Nucleus accumbens (tissue), 56 donors: Measurements from ENCODE around the gene G6PC3.
"Not testable (repeated sequence)": the region's sequence is repeated elsewhere in the genome, so short reads cannot be mapped to it uniquely, and the experiment has no call there.

Source experiments
- DNase-seq, 56 donors: peaks; one replicate each; lab custom pipeline; 2025; lab: John Stamatoyannopoulos, UW

The G6PC3 gene

DNA sequence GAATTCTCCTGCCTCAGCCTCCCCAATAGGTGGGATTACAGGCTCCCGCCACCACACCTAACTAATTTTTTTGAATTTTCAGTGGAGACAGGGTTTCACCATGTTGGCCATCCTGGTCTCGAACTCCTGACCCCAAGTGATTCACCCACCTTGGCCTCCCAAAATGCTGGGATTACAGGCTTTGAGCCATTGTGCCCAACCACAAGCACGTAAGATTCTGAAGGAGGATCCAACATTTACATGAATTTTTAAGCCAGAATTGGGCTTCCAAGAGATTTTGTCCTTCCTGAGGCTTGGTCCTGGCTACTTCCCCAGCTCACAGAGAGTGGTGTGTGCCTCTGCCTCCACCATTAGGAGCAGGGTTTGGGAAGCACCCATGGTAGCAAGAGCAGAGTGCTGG is 11.1 kb downstream of the G6PC3 start:
- DNase-seq: no peak

DNA sequence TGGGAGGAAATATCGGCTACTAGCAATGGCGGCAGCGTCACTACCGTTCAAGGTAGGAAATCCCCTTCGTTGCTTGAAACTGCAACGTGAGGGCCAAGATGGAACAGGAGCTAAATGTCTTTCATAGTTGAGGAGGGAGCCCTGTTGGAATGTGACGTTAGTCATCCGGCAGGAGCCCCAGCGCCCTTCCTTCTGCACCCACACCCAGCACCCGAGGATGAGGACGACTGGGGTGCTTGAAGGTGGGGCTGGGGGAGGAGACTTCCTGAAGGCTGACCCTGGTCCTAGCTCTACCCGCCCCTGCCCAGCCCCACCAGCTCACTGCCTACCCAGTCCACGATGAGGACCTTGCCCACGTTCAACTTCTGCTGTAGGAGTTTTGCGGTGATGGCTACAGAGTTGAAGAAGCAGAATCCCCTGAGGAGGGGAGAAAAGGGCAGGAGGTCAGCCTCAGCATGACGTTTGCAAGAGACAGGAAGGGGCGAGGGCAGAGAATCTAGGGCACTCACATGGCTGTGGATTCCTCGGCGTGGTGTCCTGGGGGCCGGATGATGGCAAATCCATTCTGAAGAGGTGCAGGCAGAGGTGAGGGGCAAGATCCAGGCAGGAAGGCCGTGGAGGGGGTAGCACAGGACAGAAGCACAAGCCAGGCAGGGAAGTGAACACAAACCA is 11.9 kb downstream of the G6PC3 start:
- no peak for DNase-seq

DNA sequence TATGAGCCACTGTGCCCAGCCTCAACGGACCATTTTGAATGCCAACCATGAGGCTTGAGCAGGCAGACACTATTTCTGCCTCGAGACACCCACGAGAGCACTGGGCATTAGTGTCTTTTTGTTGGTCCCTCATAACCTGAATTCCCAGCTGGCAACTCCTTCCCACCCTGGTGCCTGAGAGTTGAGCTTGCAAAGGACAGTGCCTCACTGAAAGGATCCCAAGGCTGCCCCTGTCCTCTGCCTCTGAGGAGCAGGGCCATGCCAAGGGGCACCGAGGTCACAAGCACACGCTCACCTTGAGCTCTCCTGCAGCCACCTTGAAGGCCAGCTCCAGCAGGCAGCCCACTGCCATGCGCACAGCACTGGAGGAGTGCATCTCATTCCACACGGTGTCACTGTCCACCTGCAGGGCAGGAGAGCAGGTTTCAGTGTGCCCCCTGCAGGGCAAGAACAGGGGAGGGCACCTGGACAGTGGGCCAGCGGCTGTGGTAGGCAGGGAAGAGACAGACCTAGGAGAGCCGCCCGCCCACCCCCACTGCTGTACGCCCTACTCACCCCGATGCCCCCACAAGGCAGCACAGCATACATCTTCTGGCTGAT is 12.8 kb downstream of the G6PC3 start:
- no peak for DNase-seq

DNA sequence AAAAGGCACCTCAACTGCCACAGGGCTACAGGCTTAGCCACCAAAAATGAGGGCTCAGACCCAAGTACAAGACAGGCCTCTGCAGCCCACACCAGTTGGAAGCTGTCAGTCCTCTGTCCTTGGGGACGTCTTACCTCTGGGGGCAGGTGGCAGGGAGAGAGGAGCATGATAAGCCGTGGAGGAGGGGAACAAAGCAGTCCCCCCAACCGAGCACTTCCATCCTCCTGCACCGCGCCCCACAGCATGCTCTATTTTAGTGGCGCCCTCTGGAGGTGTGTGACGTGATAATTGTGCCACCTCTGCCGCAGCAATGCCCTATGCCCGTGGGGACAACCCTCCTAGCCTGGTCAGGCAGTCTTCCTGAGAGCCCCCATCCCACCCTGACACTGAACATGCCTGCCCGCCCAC is 13.6 kb downstream of the G6PC3 start:
- DNase-seq: peak in 1 of 56 donors; percentile 13

DNA sequence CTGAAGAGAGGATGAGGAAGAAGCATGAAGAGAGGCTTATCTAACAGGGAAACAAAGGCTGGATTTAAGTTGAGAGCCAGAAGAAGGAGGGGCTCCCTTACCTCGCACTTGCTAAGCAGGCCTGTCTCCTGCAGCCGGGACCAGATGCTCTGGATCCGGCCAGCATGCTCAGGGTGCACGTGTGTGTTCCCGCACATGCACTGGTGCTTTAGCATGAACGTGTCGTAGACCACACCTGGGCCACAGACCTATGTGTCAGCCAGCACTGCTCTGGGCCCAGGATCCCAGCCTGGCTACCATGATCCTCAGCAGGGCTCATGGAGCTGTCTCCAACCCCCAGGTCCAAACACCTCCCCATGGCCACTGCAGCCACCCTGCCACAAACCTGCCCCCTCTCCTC is 14.4 kb downstream of the G6PC3 start:
- DNase-seq: no peak

DNA sequence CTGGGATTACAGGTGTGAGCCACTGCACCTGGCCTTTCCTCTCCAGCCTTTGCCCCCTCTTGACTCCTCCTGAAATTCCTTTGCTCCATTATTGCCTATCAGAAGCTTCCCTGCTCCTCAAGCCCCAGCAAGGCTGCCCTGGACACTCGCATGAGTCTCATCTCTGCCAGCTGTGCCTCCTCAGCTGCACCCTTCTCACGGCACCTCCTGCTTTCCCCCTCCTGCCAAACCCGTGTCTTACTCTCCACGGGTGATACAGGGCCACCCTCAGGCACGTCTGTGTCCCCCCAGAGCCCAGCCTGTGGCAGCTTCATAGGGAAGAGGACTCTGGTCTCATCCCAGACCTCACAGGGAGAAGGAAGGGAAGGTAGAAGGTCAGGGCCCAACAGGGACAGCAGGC is 15.4 kb downstream of the G6PC3 start:
- DNase-seq: no peak

DNA sequence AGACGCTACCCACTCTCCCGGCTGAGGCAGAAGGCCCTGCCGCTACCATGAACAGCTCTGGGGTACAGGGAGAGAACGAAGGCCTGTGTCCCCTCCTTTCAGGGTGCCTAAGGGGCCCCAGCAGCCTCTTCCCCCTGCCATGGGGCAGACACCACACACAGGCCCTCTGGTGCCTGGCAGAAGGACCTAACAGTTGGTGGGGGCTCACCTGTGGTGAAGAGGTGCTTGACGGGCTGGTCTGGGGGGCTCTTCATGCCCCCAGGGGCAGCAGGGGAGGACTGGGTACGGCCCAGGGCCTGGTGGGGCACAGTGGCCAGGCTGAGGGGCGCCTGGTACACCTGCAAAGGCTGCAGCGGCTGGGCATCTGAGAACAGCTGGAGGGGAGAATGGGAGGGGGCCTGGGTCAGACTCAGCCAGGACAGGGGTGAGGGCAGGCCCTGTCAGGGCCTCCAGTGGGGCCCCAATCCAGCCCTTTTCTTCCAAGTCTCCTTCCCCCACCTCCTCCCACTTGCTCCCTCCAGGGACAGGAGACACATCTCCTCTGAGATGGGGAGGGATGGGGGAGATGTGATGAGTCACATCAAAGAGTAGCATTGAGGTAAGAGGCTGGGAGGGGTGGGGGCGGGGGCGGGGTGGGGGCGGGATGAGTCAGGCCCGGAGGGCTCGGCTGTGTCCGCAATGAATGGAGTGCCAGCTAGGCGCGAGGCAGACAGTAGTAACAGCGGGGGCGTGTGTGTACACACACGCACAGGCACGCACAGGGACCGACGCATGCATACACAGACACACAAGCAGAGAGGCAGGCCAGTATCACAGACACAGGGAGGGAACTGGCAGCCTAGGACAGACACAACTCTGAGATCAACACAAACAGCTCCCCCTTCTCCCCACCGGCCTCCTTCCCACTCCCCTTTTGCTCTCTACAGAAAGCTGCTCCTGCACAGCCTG is 16.1 kb downstream of the G6PC3 start:
- peak in 37 of 56 donors; percentile 14 to 89 (median 40) for DNase-seq

DNA sequence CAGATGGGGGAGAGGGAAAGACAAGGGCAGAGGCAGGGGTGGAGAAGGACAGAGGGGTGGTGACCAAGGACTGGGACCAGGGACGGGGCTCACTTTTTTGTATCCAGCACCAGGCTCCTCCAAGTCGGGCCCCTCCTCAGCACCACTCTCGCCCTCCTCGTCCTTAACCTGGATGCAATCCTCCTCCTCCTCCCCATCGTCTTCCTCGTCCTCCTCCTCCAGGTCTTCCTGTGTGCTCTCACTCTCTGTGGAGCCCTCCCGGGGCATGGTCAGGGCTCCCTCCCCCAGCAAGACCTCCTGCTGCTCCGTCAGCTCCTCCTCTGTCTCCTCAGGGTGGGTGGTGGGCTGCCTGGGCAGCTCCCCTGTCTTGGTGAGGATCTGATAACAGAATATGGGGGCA is 16.8 kb downstream of the G6PC3 start:
- no peak for DNase-seq

DNA sequence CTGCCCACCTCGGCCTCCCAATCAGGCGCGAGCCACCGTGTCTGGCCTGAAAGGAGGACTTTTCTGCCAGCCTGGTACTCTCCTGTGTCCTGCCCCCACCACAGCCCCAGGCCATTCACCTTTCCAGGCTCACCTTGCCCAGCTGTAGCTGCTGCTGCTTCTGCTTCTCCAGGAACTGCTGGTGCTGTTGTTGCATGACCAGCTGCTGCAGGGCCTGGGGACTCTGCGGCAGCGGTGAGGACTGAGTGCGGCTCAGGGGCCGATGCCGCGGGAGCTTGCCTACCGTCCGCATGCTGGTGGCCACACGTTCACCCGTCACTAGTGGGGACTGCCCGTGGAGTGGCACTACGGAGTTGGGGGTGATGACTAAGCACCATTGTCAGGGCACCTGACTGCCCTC is 17.7 kb downstream of the G6PC3 start:
- no peak for DNase-seq

DNA sequence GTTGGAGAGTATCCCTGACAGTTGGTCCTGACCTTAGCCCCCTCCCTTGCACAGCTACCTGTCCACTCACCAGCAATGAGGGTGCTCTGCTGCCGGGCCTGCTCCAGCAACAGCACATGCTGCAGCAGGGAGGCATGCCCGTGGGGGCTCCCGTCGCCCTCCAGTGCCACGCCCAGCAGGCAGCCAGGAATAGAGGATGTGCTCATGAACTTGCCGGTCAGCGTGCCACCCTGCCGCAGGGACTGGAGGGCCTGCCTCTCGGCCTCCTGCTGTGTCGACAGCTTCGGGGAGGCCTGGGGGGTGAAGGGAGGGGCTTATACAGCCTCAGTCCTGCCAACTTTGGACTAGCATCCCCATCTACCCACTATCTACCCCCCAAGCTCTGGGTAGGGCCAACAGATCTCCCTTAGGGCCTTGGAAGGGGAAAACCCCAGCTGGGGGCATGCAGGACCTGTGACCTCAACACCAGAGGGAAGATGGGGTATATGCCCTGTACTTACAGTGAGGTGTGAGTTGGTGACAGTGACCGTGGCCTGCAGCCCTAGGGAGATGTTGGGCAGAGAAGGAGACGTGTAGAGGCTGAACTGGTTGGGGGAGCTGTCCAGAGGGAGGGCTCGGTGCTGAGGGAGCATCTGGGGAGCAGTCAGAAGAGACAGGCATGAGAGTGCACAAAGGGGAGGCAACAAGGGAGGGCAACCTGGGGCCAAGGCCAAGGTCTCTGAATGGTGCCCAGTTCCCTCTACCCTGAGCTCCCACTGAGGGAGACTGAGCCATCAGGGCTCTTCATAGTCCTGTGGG is 20.9 kb downstream of the G6PC3 start:
- DNase-seq: no peak

DNA sequence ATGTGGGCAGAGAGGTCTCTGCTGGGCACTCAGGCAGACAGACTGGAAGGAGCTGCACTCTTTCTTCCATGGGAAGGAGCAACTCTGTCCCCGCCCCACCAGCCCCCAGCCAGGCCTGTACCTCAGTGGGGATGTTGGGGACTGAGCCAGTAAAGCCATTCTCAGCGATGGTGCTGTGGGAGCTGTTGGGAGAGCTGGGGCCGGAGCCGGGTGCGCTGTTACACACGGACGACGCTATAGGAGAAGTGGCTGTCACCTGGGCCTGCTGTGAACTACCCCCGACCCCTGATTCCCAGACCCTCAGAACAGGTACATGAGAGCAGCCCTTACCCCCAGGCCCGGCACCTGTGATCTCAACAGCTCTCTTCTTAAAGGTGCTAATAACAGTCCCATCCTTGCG is 21.5 kb downstream of the G6PC3 start:
- no peak for DNase-seq

DNA sequence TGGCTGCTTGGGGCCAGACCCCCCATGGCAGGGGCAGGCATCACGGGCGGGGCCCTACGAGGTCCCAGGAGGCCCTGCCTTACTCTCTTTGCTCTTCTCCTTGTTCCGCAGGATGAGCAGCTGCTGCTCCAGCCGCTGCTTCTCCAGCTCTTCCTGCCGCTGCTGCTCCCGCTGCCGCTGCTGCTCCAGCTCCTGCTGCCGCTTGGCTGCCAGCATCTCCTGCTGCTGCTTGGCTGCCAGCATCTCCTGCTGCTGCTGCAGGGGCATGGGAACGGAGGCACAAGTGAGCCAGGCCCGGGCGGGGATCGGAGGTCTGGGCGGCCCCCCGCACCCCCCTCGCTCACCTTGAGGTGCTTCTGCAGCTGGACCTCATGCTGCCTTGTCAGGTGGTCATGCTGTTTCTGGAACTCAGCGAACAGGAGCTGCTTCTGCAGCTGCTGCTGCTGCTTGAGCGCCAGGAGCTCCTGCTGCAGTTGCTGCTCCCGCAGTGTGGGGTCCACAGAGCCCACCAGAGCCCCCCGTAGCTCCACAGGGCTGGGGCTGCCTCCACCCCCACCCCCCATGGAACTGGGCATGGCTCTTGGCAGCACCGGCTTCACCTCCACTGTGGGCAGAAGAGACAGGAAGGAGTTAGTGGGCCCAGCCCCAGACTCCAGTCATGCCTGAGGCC is 22.8 kb downstream of the G6PC3 start:
- DNase-seq: no peak

DNA sequence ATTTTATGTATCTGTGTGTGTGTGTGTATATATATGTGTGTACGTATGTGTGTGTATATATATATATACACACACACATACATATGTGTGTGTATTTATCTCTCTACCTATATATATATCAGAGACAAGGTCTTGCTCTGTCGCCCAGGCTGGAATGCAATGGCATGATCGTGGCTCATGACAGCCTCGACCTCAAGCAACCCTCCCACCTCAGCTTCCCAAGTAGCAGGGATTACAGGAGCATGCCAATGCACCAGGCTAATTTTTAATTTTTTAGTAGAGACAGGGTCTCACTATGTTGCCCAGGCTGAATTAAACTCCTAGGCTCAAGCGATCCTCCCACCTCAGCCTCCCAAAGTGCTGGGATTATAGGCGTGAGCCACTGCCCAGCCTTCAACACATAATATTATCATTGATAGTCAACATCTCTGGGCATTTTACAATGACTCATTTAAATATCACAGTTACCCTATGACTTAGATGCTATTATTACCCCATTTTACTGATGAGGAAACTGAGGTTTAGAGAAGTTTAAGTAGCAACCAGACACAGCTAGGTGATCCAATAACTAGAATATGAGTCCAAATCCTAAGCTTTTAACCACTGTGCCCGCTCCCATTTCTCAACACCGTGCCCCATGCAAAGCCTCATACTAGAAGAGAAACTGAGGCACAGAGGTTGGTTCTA is 24.3 kb downstream of the G6PC3 start:
- DNase-seq: no peak

DNA sequence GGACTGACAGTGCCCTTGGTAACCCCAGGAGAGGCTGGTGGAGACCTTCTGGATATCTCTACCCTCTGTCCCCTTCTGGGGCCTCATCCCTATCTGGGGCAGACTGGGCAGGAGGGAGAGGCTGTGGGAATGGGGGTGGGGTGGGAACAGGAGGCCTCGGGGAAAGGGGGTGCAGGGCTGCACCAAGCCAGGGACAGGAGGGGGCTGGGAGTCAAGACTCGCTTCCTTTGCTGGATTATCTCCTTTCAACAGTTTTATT is 24.8 kb downstream of the G6PC3 start:
- no peak for DNase-seq

DNA sequence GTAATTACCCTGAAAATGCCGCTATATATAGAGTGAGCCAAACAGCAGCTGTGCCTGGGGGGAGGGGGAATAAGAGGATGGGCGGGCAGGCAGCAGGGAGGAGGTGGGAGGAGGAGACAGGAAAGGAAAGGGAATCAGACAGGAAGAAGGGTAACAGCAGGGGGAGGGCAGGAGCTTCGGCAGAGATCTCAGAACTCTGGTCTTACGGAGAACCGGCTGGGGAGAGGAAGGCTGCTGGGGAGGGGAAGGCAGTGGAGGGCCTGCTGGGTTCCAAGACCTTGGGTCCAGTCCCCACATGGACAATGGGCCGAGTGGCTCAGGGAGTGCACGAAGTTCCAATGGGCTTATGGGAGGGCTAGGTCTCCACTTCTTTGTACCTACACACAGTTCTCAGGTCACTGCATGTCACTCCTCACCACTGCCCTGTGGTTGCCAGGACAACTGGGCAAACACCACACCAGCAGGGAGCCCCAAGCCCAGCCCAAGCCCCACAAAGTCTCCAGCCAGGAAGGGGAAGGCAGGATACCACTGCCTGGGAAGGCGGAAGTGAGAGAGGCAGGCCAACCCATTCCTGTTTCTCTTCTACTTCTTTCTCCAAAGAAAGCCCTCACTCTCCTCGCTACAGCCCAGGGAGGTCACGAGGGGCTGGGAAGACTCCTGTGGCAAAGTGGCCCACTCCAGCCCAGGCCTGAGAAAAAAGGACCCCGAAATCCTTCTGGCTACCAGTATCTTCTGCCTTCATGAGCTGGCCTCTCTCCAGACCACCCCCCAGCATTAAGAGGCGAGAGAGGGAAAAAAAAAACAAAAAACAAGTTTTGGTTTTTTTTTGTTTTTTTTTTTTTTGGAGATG is 25.3 kb downstream of the G6PC3 start:
- DNase-seq: peak in 53 of 56 donors; percentile 15 to 84 (median 56)

DNA sequence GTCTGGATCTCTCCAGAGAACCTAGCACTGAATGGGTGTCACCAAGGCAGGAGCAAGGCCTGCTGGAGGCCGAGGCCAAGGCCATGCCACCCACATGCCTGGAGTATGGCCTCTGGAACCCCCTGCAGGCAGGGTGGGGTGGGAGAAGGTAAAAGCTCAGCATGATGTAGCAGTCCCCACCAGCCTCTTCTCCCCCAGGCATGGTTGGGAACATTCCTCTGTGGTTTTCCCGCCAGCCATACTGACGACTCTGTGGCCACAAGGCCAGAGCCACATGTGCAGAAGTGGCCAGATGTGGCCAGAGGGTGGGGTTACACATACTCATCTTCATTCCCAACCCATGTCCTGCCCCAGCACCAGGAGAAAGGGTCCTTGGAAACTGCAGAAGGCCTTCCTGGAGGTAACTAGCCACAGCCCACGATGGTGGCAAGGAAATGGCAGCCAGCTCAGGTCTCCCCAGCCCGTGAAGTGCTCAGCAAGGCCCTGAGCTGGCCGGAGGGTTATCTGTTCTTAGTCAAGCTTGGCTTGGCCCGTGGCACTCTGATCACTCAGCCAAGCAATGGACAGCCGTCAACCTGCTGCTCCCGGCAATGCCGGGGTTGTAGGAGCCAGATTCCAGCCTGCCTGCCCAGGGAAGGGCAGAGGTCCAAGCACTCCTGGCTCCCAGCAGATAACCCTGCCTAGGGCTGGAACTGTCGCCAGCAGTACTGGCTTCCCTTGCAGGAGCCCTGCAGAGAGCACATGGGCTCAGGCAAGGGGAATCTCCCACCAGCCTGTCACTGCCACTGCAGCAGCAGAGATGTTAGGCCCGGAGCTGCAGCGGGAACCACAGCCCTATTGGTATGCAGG is 26.8 kb downstream of the G6PC3 start:
- peak in 11 of 56 donors; percentile 14 to 52 (median 38) for DNase-seq

DNA sequence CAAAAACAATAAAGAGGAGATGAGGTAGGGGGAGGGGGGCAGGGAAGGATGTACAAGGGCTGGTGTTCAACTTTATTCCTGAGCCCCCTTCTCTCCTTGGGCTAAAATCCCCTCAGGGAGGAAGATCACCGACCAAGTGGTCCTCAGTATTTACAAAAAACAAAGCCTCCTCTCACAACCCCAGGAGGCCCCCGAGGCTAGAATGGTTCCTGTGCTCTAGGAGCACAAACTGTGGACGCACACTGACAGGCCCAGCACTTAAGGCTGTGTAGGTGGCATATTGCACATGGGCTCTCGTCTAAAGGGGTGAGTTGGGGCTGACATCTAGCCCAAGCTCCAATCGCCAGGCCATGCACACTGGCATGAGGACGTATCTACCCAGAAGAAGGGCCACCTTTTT is 31.3 kb downstream of the G6PC3 start:
- DNase-seq: not testable (repeated sequence)
